Liver (tissue), 3 donors: ENCODE measurements around the gene PPP1R13B.

Source experiments
- ATF3 ChIP-seq: IDR thresholded peaks from 2 replicates; pipeline ENCODE4 v1.6.1; 2016; ENCODE audit warnings: antibody characterized with exemption
- CTCF ChIP-seq: fragments of 150-350 bp; IDR thresholded peaks from 2 replicates; pipeline ENCODE4 v1.5.1; 2017; ENCODE audit warnings: improper control_type of control experiment, low read depth, low read length; ENCODE audit not compliant: missing input control
- FOXA1 ChIP-seq: IDR thresholded peaks from 2 replicates; pipeline ENCODE4 v1.6.1; 2016; ENCODE audit warnings: antibody characterized with exemption
- GABPA ChIP-seq, 2 donors: IDR thresholded peaks in 1 of 2; conservative IDR thresholded peaks in 1 of 2; 2 replicates each; pipeline ENCODE4 v1.6.1; 2016; ENCODE audit warnings: antibody characterized with exemption in 2 of 2, mild to moderate bottlenecking in 1 of 2, moderate library complexity in 1 of 2
- HNF4A ChIP-seq, 2 donors: conservative IDR thresholded peaks; 2 replicates each; pipeline ENCODE4 v1.6.1; 2016; ENCODE audit warnings: antibody characterized with exemption in 2 of 2, mild to moderate bottlenecking in 2 of 2
- HNF4G ChIP-seq: IDR thresholded peaks from 2 replicates; pipeline ENCODE4 v1.6.1; 2016; ENCODE audit warnings: antibody characterized with exemption
- JUND ChIP-seq, 2 donors: IDR thresholded peaks; 2 replicates each; pipeline ENCODE4 v1.6.1; 2016; ENCODE audit warnings: antibody characterized with exemption in 2 of 2
- RXRA ChIP-seq, 2 donors: IDR thresholded peaks; 2 replicates each; pipeline ENCODE4 v1.6.1; 2017 to 2018; ENCODE audit warnings: antibody characterized with exemption in 2 of 2, mild to moderate bottlenecking in 1 of 2
- SP1 ChIP-seq: IDR thresholded peaks from 2 replicates; pipeline ENCODE4 v1.6.1; 2018; ENCODE audit warnings: antibody characterized with exemption, mild to moderate bottlenecking
- TAF1 ChIP-seq: conservative IDR thresholded peaks from 2 replicates; pipeline ENCODE4 v1.6.1; 2016; ENCODE audit warnings: antibody characterized with exemption, mild to moderate bottlenecking
- YY1 ChIP-seq: IDR thresholded peaks from 2 replicates; pipeline ENCODE4 v1.6.1; 2016; ENCODE audit warnings: antibody characterized with exemption, mild to moderate bottlenecking
- TF ChIP-seq, protein P1 (sequence below): IDR thresholded peaks from 2 replicates; pipeline ENCODE4 v1.6.1; 2016; ENCODE audit warnings: antibody characterized with exemption, mild to moderate bottlenecking
- TF ChIP-seq, protein P2 (sequence below): IDR thresholded peaks from 2 replicates; pipeline ENCODE4 v1.6.1; 2016; ENCODE audit warnings: antibody characterized with exemption
- donor health status: healthy.
- donor health status: healthy.

DNA sequence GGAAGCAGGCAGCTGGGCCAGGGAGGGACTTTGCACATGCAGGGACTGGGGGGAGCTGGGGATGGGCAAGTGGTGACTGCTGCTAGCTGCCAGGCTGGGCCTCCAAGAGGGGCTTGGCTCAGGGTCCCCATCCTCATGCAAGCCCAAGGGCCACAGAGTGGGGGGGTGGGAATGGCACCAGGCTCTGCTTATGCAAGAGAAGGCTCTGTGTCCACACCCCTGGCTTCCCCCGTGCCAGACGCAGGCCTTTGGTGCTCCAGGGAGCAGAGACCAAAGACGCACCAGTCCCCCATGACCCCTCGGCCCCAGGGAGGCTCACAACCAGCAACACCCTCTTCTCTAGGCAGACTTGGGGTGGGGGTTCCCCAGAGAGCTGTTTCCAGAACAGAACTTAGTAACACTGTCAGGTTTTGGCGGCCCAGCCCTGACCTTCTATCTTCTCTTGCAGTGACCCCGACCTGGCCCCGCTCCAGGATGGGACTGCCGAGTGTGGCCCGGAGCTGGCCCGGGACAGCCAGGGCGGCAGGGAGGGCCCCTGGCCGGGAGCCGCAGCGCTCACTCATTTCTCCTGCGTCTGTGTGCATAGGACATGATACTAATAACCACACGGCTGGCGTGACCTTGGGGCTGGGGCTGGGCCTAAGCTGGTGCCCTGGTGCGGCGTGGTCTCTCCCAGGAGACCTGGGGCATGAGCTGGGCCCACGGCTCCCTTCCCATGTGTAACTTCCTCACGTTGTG, 146.5 kb downstream of the PPP1R13B start:
- TF ChIP-seq CTCF (no peak), HNF4G (no peak), YY1 (no peak), TAF1 (no peak), GABPA (IDR thresholded peaks at IDR 0.05 in 1 of 2, conservative IDR thresholded peaks at IDR 0.05 in 1 of 2) (no peak), ATF3 (no peak), SP1 (no peak), JUND (IDR thresholded peaks at IDR 0.05) (no peak), FOXA1 (no peak), HNF4A (conservative IDR thresholded peaks at IDR 0.05) (no peak), RXRA (IDR thresholded peaks at IDR 0.05) (peak in 1 of 2 donors; percentile 23)
- TF ChIP-seq, protein P1, sequence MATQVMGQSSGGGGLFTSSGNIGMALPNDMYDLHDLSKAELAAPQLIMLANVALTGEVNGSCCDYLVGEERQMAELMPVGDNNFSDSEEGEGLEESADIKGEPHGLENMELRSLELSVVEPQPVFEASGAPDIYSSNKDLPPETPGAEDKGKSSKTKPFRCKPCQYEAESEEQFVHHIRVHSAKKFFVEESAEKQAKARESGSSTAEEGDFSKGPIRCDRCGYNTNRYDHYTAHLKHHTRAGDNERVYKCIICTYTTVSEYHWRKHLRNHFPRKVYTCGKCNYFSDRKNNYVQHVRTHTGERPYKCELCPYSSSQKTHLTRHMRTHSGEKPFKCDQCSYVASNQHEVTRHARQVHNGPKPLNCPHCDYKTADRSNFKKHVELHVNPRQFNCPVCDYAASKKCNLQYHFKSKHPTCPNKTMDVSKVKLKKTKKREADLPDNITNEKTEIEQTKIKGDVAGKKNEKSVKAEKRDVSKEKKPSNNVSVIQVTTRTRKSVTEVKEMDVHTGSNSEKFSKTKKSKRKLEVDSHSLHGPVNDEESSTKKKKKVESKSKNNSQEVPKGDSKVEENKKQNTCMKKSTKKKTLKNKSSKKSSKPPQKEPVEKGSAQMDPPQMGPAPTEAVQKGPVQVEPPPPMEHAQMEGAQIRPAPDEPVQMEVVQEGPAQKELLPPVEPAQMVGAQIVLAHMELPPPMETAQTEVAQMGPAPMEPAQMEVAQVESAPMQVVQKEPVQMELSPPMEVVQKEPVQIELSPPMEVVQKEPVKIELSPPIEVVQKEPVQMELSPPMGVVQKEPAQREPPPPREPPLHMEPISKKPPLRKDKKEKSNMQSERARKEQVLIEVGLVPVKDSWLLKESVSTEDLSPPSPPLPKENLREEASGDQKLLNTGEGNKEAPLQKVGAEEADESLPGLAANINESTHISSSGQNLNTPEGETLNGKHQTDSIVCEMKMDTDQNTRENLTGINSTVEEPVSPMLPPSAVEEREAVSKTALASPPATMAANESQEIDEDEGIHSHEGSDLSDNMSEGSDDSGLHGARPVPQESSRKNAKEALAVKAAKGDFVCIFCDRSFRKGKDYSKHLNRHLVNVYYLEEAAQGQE: no peak
- TF ChIP-seq, protein P2, sequence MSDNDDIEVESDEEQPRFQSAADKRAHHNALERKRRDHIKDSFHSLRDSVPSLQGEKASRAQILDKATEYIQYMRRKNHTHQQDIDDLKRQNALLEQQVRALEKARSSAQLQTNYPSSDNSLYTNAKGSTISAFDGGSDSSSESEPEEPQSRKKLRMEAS: no peak
